ENCODE data around the gene LARGE2.

GRCh38 chr11:45884596-45885185, 37.8 kb upstream of the LARGE2 start:
- TF ChIP-seq, protein P1, sequence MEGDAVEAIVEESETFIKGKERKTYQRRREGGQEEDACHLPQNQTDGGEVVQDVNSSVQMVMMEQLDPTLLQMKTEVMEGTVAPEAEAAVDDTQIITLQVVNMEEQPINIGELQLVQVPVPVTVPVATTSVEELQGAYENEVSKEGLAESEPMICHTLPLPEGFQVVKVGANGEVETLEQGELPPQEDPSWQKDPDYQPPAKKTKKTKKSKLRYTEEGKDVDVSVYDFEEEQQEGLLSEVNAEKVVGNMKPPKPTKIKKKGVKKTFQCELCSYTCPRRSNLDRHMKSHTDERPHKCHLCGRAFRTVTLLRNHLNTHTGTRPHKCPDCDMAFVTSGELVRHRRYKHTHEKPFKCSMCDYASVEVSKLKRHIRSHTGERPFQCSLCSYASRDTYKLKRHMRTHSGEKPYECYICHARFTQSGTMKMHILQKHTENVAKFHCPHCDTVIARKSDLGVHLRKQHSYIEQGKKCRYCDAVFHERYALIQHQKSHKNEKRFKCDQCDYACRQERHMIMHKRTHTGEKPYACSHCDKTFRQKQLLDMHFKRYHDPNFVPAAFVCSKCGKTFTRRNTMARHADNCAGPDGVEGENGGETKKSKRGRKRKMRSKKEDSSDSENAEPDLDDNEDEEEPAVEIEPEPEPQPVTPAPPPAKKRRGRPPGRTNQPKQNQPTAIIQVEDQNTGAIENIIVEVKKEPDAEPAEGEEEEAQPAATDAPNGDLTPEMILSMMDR (IDR thresholded peaks at IDR 0.05) = no peak
- TF ChIP-seq POLR2A (IDR thresholded peaks at IDR 0.05) = no peak
- no peak for TF ChIP-seq POLR2AphosphoS5 (IDR thresholded peaks at IDR 0.05)
- TF ChIP-seq EP300 (IDR thresholded peaks at IDR 0.05) = no peak

Data from suprapubic skin (tissue), 4 donors.